ENCODE measurements around the gene BEND6. TPM values are rescaled to one million over a fixed set of nuclear protein-coding genes. Genes with fewer than 3 reads are reported as not detected.

The BEND6 gene
- total RNA-seq, 2 experiments from 2014 or later: 0.50 to 1.5 TPM

- no peaks in the 10 kb centered on the region for H3K4me1 ChIP-seq (ENCODE audit: insufficient read depth, low read length, poor library complexity, severe bottlenecking)
- H4K20me1 ChIP-seq (ENCODE audit: insufficient read depth, low read length): no peaks in the 10 kb centered on the region
- H3K9me3 ChIP-seq (ENCODE audit: low read length): no peaks in the 10 kb centered on the region
- no peak overlapping the region for H3K4me3 ChIP-seq (ENCODE audit: low read depth, low read length, poor library complexity, severe bottlenecking)
- H3K27ac ChIP-seq (ENCODE audit: low read depth, low read length, poor library complexity, severe bottlenecking): no peak overlapping the region
- H2AFZ ChIP-seq (ENCODE audit: low read length): no peak overlapping the region
- POLR2A ChIA-PET: no interaction called here
- TF ChIP-seq EZH2phosphoT487 (IDR thresholded peaks at IDR 0.05; ENCODE audit: borderline replicate concordance, low read depth, low read length): no peak
- no peak for TF ChIP-seq CTCF (conservative IDR thresholded peaks at IDR 0.05; ENCODE audit: low read length)
- H3K4me2 ChIP-seq (ENCODE audit: low read length): no peak overlapping the region
- no TSS peak for BruUV-seq (replicated peaks)
- H3K79me2 ChIP-seq (ENCODE audit: insufficient read depth, low read depth, low read length): no peaks in the 10 kb centered on the region
- no peaks in the 10 kb centered on the region for H3K9me2 ChIP-seq (ENCODE audit: insufficient read depth, low read length)
- no peak for DNase-seq (ENCODE audit: low spot score)
- no peaks in the 10 kb centered on the region for H3K36me3 ChIP-seq (ENCODE audit: insufficient read depth, low read length)
- CTCF ChIA-PET (ENCODE audit: unreplicated experiment): no interaction called here
- intact Hi-C loops (cut with micrococcal nuclease; ENCODE audit: unreplicated experiment): no loop called here
Observed at GRCh38 chr6:56940463-56940862, 14.4 kb upstream of the BEND6 start.

DNA sequence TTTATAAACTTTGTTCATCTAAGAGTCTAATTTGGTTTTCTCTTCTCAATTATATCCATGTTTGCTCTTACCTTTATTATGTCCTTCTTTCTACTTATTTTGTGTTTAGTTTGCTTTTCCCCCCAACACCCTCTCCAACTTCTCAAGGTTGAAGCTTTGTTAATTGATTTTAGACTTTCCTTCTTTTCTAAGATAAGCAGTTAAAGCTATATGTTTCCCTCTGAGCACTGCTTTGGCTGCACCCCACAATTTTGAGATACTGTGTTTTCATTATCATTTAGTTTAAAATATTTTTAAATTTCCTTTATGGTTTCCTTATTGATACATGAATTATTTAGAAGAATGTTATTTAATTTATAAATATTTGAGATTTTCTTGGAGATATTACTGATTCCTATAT is 13.9 kb upstream of the BEND6 start:
- Histone ChIP-seq H2AFZ (ENCODE audit: low read length) (no peak overlapping the region), H4K20me1 (ENCODE audit: insufficient read depth, low read length) (no peaks in the 10 kb centered on the region), H3K4me1 (ENCODE audit: insufficient read depth, low read length, poor library complexity, severe bottlenecking) (no peaks in the 10 kb centered on the region), H3K27ac (ENCODE audit: low read depth, low read length, poor library complexity, severe bottlenecking) (no peak overlapping the region), H3K4me3 (ENCODE audit: low read depth, low read length, poor library complexity, severe bottlenecking) (no peak overlapping the region), H3K79me2 (ENCODE audit: insufficient read depth, low read depth, low read length) (no peaks in the 10 kb centered on the region), H3K36me3 (ENCODE audit: insufficient read depth, low read length) (no peaks in the 10 kb centered on the region), H3K9me3 (ENCODE audit: low read length) (no peaks in the 10 kb centered on the region), H3K9me2 (ENCODE audit: insufficient read depth, low read length) (no peaks in the 10 kb centered on the region), H3K4me2 (ENCODE audit: low read length) (no peak overlapping the region)
- no TSS peak for BruUV-seq (replicated peaks)
- CTCF ChIA-PET (ENCODE audit: unreplicated experiment): no interaction called here
- intact Hi-C loops (cut with micrococcal nuclease; ENCODE audit: unreplicated experiment): no loop called here
- POLR2A ChIA-PET: interaction anchor here (0.6 kb wide), 1 partner anchor 277 kb away, joined by 3 read pairs; no protein-coding TSS in a partner anchor
- TF ChIP-seq CTCF (conservative IDR thresholded peaks at IDR 0.05; ENCODE audit: low read length) (no peak), EZH2phosphoT487 (IDR thresholded peaks at IDR 0.05; ENCODE audit: borderline replicate concordance, low read depth, low read length) (no peak)
- DNase-seq (ENCODE audit: low spot score): no peak

DNA sequence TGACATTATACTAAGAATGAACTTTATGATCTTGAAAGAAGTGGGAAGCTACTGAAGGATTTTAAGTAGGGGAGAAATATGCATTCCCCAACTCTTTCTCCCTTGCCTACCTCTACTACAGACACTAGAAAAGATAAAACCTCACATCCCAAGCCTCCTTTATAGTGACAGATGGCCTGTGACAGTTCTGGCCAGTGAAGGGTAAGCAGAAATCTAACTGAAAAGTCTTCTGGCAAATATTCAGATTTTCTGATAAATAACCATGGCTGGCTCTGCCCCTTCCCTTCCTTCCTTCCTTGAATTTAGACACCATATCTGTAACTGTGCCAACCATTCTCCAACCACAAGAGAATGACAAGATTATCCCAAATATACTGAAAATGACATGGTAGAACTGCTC is 10.2 kb upstream of the BEND6 start:
- ChIA-PET CTCF (ENCODE audit: unreplicated experiment) (no interaction called here), POLR2A (interaction anchor here (0.6 kb wide), 1 partner anchor 28 kb away, joined by 4 read pairs; no protein-coding TSS in a partner anchor)
- no TSS peak for BruUV-seq (replicated peaks)
- H4K20me1 ChIP-seq (ENCODE audit: insufficient read depth, low read length): no peaks in the 10 kb centered on the region
- no peak overlapping the region for H3K4me2 ChIP-seq (ENCODE audit: low read length)
- no peaks in the 10 kb centered on the region for H3K36me3 ChIP-seq (ENCODE audit: insufficient read depth, low read length)
- no peaks in the 10 kb centered on the region for H3K9me2 ChIP-seq (ENCODE audit: insufficient read depth, low read length)
- no peak overlapping the region for H3K4me3 ChIP-seq (ENCODE audit: low read depth, low read length, poor library complexity, severe bottlenecking)
- DNase-seq (ENCODE audit: low spot score): no peak
- no peaks in the 10 kb centered on the region for H3K9me3 ChIP-seq (ENCODE audit: low read length)
- no peak overlapping the region for H2AFZ ChIP-seq (ENCODE audit: low read length)
- intact Hi-C loops (cut with micrococcal nuclease; ENCODE audit: unreplicated experiment): no loop called here
- H3K27ac ChIP-seq (ENCODE audit: low read depth, low read length, poor library complexity, severe bottlenecking): no peak overlapping the region
- TF ChIP-seq EZH2phosphoT487 (IDR thresholded peaks at IDR 0.05; ENCODE audit: borderline replicate concordance, low read depth, low read length): no peak
- no peaks in the 10 kb centered on the region for H3K4me1 ChIP-seq (ENCODE audit: insufficient read depth, low read length, poor library complexity, severe bottlenecking)
- H3K79me2 ChIP-seq (ENCODE audit: insufficient read depth, low read depth, low read length): no peaks in the 10 kb centered on the region

Data from OCI-LY7 (cell line).